Measurements from ENCODE around the gene THAP12.
"Not testable (repeated sequence)": the region's sequence is repeated elsewhere in the genome, so short reads cannot be mapped to it uniquely, and the experiment has no call there.

Gene THAP12

GRCh38 chr11:76323804-76324203 is 57.1 kb downstream of the THAP12 start:
- DNase-seq = no peak

- not testable (repeated sequence) for DNase-seq
Measured at GRCh38 chr11:76323375-76323774, 57.6 kb downstream of the THAP12 start.

GRCh38 chr11:76322942-76323341 is 58.0 kb downstream of the THAP12 start:
- no peak for DNase-seq

GRCh38 chr11:76322540-76322939 is 58.4 kb downstream of the THAP12 start:
- DNase-seq = no peak

- DNase-seq = no peak
Measured at GRCh38 chr11:76321820-76322524, 59.0 kb downstream of the THAP12 start.

- no peak for DNase-seq
Measured at GRCh38 chr11:76321340-76321739, 59.6 kb downstream of the THAP12 start.

- no peak for DNase-seq
Measured at GRCh38 chr11:76320929-76321328, 60.0 kb downstream of the THAP12 start.

- DNase-seq = not testable (repeated sequence)
Measured at GRCh38 chr11:76319798-76320197, 61.1 kb downstream of the THAP12 start.

- peak; percentile 68 to 71 for DNase-seq
Measured at GRCh38 chr11:76318744-76319384, 62.1 kb downstream of the THAP12 start.

GRCh38 chr11:76317296-76317695 is 63.6 kb downstream of the THAP12 start:
- no peak for DNase-seq

- no peak for DNase-seq
Measured at GRCh38 chr11:76316726-76317125, 64.2 kb downstream of the THAP12 start.

GRCh38 chr11:76315182-76315853 is 65.6 kb downstream of the THAP12 start:
- DNase-seq = no peak

GRCh38 chr11:76314741-76315090 is 66.2 kb downstream of the THAP12 start:
- DNase-seq = no peak

GRCh38 chr11:76313913-76314740 is 66.8 kb downstream of the THAP12 start:
- DNase-seq = no peak

GRCh38 chr11:76313271-76313670 is 67.7 kb downstream of the THAP12 start:
- no peak for DNase-seq

- no peak for DNase-seq
Measured at GRCh38 chr11:76310832-76311595, 69.9 kb downstream of the THAP12 start.

- no peak for DNase-seq
Measured at GRCh38 chr11:76307978-76308747, 72.8 kb downstream of the THAP12 start.

GRCh38 chr11:76307396-76307795 is 73.5 kb downstream of the THAP12 start:
- DNase-seq = no peak

GRCh38 chr11:76303399-76303798 is 77.5 kb downstream of the THAP12 start:
- DNase-seq = no peak

- DNase-seq = no peak
Measured at GRCh38 chr11:76302996-76303395, 77.9 kb downstream of the THAP12 start.
